NCI-H82 treated with DMSO at 0.1 percent for 48 hours (cell line): ENCODE measurements around the gene CTSW.

Experiments
- DNase-seq: peaks from one replicate; lab custom pipeline; 2025; ENCODE audit not compliant: unreplicated experiment; lab: John Stamatoyannopoulos, UW

Gene CTSW

GRCh38 chr11:65854852-65855837 is 24.5 kb upstream of the CTSW start:
- DNase-seq = no peak

GRCh38 chr11:65855927-65856363 is 23.7 kb upstream of the CTSW start:
- DNase-seq = no peak

- peak; percentile 17 for DNase-seq
Measured at GRCh38 chr11:65856689-65857499, 22.7 kb upstream of the CTSW start.

- no peak for DNase-seq
Measured at GRCh38 chr11:65857500-65857852, 22.2 kb upstream of the CTSW start.

- peak; percentile 87 for DNase-seq
Measured at GRCh38 chr11:65857853-65858680, 21.6 kb upstream of the CTSW start, which contains the start of gene CFL1. TSS of gene CFL1 (minus strand) at chr11:65858180. CDS start at chr11:65858099, 81 bp downstream.

GRCh38 chr11:65858681-65859087 is 21.0 kb upstream of the CTSW start:
- no peak for DNase-seq

- DNase-seq = peak; percentile 92
Measured at GRCh38 chr11:65859095-65859811, 20.4 kb upstream of the CTSW start.

GRCh38 chr11:65859812-65860277 is 19.8 kb upstream of the CTSW start:
- DNase-seq = no peak

- DNase-seq = peak; percentile 87
Measured at GRCh38 chr11:65860278-65861164, 19.1 kb upstream of the CTSW start, which contains the start of gene MUS81. TSS of gene MUS81 (plus strand) at chr11:65860433. CDS start at chr11:65860754, 321 bp downstream.

- no peak for DNase-seq
Measured at GRCh38 chr11:65861165-65861505, 18.5 kb upstream of the CTSW start.

GRCh38 chr11:65861533-65862183 is 18.0 kb upstream of the CTSW start:
- no peak for DNase-seq

GRCh38 chr11:65862191-65862735 is 17.4 kb upstream of the CTSW start:
- no peak for DNase-seq

GRCh38 chr11:65862941-65863888 is 16.4 kb upstream of the CTSW start:
- DNase-seq = no peak

- DNase-seq = no peak
Measured at GRCh38 chr11:65863889-65864705, 15.5 kb upstream of the CTSW start.

- DNase-seq = no peak
Measured at GRCh38 chr11:65864706-65865471, 14.7 kb upstream of the CTSW start.
